Gastroesophageal sphincter (tissue), 4 donors: Measurements from ENCODE around the gene SKOR1. TPM values are rescaled to one million over a fixed set of nuclear protein-coding genes. Genes with fewer than 3 reads are reported as not detected.
A peak's percentile ranks its signal among the peaks of the same experiment; 100 is the strongest.

Source experiments
- ATAC-seq: fragments of 150-250 bp; one replicate; pipeline ENCODE4 v1.9.1; 2016; ENCODE audit warnings: mild to moderate bottlenecking, moderate library complexity
- H3K27ac ChIP-seq, 4 donors: fragments of 200-600 bp; sonication (generic) in 3 of 4; 1 replicate in 3 of 4; 2 replicates in 1 of 4; pipeline ENCODE4 v1.5.1; 2016 to 2019
- H3K27me3 ChIP-seq: fragments of 200-600 bp; sonication (generic); one replicate; pipeline ENCODE4 v1.5.1; 2019
- H3K36me3 ChIP-seq, 2 donors: fragments of 200-600 bp; sonication (generic); one replicate each; pipeline ENCODE4 v1.5.1; 2019; ENCODE audit warnings: control low read depth in 1 of 2
- H3K4me1 ChIP-seq, 3 donors: fragments of 200-600 bp; sonication (generic); 1 replicate in 2 of 3; 2 replicates in 1 of 3; pipeline ENCODE4 v1.5.1; 2016 to 2019; ENCODE audit warnings: control low read depth in 2 of 3
- H3K4me3 ChIP-seq, 2 donors: fragments of 200-600 bp; sonication (generic); one replicate each; pipeline ENCODE4 v1.5.1; 2019; ENCODE audit warnings: mild to moderate bottlenecking in 1 of 2, moderate library complexity in 1 of 2
- H3K9me3 ChIP-seq, 3 donors: fragments of 200-600 bp; sonication (generic); one replicate each; pipeline ENCODE4 v1.5.1; 2017 to 2019; ENCODE audit warnings: control low read depth in 2 of 3
- CTCF ChIP-seq, 4 experiments: fragments of 200-600 bp in 2 of 4; fragments of 450-650 bp in 2 of 4; sonication (generic) in 1 of 4; IDR thresholded peaks; one replicate each; pipeline ENCODE4 v1.5.1; 2017 to 2019; ENCODE audit warnings: antibody characterized with exemption in 4 of 4, mild to moderate bottlenecking in 2 of 4, moderate library complexity in 2 of 4
- EP300 ChIP-seq: sonication (generic); formaldehyde crosslinking; IDR thresholded peaks from one replicate; pipeline ENCODE4 v1.6.1; 2017; ENCODE audit warnings: antibody characterized with exemption, mild to moderate bottlenecking
- POLR2A ChIP-seq, 2 donors: fragments of 450-650 bp; IDR thresholded peaks; one replicate each; pipeline ENCODE4 v1.6.1; 2017; ENCODE audit warnings: antibody characterized with exemption in 2 of 2, mild to moderate bottlenecking in 2 of 2, moderate library complexity in 1 of 2
- POLR2AphosphoS5 ChIP-seq: sonication (generic); formaldehyde crosslinking; IDR thresholded peaks from one replicate; pipeline ENCODE4 v1.6.1; 2017; ENCODE audit warnings: antibody characterized with exemption
- WGBS, 2 donors: methylation state at CpG; one replicate each; pipeline ENCODE4 v1.1.5; 2018; ENCODE audit warnings: low coverage in 1 of 2; 5-methylcytosine and 5-hydroxymethylcytosine counted together
- total RNA-seq, 4 donors: library from RNA; depleted of rRNA; stranded (reverse); fragments of >200 nt; gene quantifications; one replicate each; pipeline ENCODE4 v1.1.0, GENCODE V29; 2016

The SKOR1 gene
- total RNA-seq, 4 donors from 2014 or later: 0.46 to 2.2 (median 0.87) TPM

GRCh38 chr15:67865331-67865730 is 40.0 kb downstream of the SKOR1 start:
- TF ChIP-seq POLR2A (IDR thresholded peaks at IDR 0.05): no peak
- TF ChIP-seq EP300: no peak
- no peak for TF ChIP-seq CTCF (IDR thresholded peaks at IDR 0.05)
- no peak for TF ChIP-seq POLR2AphosphoS5
- Histone ChIP-seq H3K27ac (peak overlapping the region in 1 of 4 donors; percentile 4), H3K9me3 (no peaks in the 10 kb centered on the region), H3K4me3 (no peak overlapping the region), H3K27me3 (no peaks in the 10 kb centered on the region), H3K36me3 (no peaks in the 10 kb centered on the region), H3K4me1 (peaks cover 0 to 17% (median 6%) of the 10 kb centered on the region in 3 donors)
- WGBS, 2 donors: 28 to 34% methylated on average over 3 of the region's 3 CpGs
- ATAC-seq: no peak

- Histone ChIP-seq H3K9me3 (no peaks in the 10 kb centered on the region), H3K36me3 (no peaks in the 10 kb centered on the region), H3K4me1 (peaks cover 0 to 17% (median 6%) of the 10 kb centered on the region in 3 donors), H3K27me3 (no peaks in the 10 kb centered on the region), H3K4me3 (no peak overlapping the region), H3K27ac (peak overlapping the region in 1 of 4 donors; percentile 4)
- TF ChIP-seq POLR2AphosphoS5: no peak
- TF ChIP-seq CTCF (IDR thresholded peaks at IDR 0.05): no peak
- no peak for TF ChIP-seq EP300
- TF ChIP-seq POLR2A (IDR thresholded peaks at IDR 0.05): no peak
- ATAC-seq: no peak
- WGBS, 2 donors: 54 to 79% methylated on average over 4 of the region's 4 CpGs
Measured at GRCh38 chr15:67865766-67866165, 40.5 kb downstream of the SKOR1 start.

- H3K27ac ChIP-seq: no peak overlapping the region
- H3K9me3 ChIP-seq: no peaks in the 10 kb centered on the region
- TF ChIP-seq POLR2AphosphoS5: no peak
Measured at GRCh38 chr15:67869701-67870100, 44.4 kb downstream of the SKOR1 start.

GRCh38 chr15:67870868-67871408 is 45.6 kb downstream of the SKOR1 start:
- no peak for TF ChIP-seq EP300
- no peak for TF ChIP-seq POLR2AphosphoS5
- TF ChIP-seq CTCF (IDR thresholded peaks at IDR 0.05): no peak
- no peak for TF ChIP-seq POLR2A (IDR thresholded peaks at IDR 0.05)
- no peak overlapping the region for H3K27ac ChIP-seq
- no peaks in the 10 kb centered on the region for H3K27me3 ChIP-seq
- H3K9me3 ChIP-seq: no peaks in the 10 kb centered on the region
- no peaks in the 10 kb centered on the region for H3K36me3 ChIP-seq
- H3K4me3 ChIP-seq: no peak overlapping the region
- no peaks in the 10 kb centered on the region for H3K4me1 ChIP-seq
- no peak for ATAC-seq

More at GRCh38 chr15:67869701-67870100, 44.4 kb downstream of the SKOR1 start:
- no peaks in the 10 kb centered on the region for H3K36me3 ChIP-seq
- no peak overlapping the region for H3K4me3 ChIP-seq
- no peak for ATAC-seq
- no peaks in the 10 kb centered on the region for H3K27me3 ChIP-seq
- 100% methylated on average over 1 of the region's 3 CpGs; no CpG with 5 or more reads in 1 of the 2 donors for WGBS, 2 donors
- H3K4me1 ChIP-seq: no peaks in the 10 kb centered on the region

GRCh38 chr15:67873777-67874176 is 48.5 kb downstream of the SKOR1 start:
- Histone ChIP-seq H3K4me1 (no peaks in the 10 kb centered on the region), H3K4me3 (no peak overlapping the region), H3K9me3 (no peaks in the 10 kb centered on the region), H3K36me3 (no peaks in the 10 kb centered on the region), H3K27ac (no peak overlapping the region), H3K27me3 (no peaks in the 10 kb centered on the region)
- ATAC-seq: no peak
- 93 to 96% methylated on average over 2 to 3 of the region's 3 CpGs for WGBS, 2 donors
- no peak for TF ChIP-seq POLR2AphosphoS5
- no peak for TF ChIP-seq EP300
- no peak for TF ChIP-seq CTCF (IDR thresholded peaks at IDR 0.05)
- TF ChIP-seq POLR2A (IDR thresholded peaks at IDR 0.05): no peak
